GM23338 (cell line): ENCODE measurements around the gene OGA. TPM values are rescaled to one million over a fixed set of nuclear protein-coding genes. Genes with fewer than 3 reads are reported as not detected.

Source experiments
- ATAC-seq: fragments of 200-7000 bp; cut with Tn5 transposase; 3 replicates; pipeline ENCODE4 v1.9.1; 2020
- DNase-seq: peaks from one replicate; pipeline ENCODE4 v3.0.0-alpha.2; 2015; ENCODE audit warnings: low spot score
- H2AFZ ChIP-seq: fragments of 200-600 bp; sonication (generic); 2 replicates; pipeline ENCODE4 v1.8.0; 2016; ENCODE audit warnings: antibody characterized with exemption, mild to moderate bottlenecking, moderate library complexity
- H3F3A ChIP-seq: fragments of 200-600 bp; sonication (generic); replicated peaks from 2 replicates; pipeline ENCODE4 v1.8.0; 2017; ENCODE audit warnings: antibody characterized with exemption, mixed run types, low read depth
- H3K27ac ChIP-seq: fragments of 200-600 bp; sonication (generic); 2 replicates; pipeline ENCODE4 v1.6.1; 2016; ENCODE audit warnings: low read depth
- H3K27me3 ChIP-seq: fragments of 200-600 bp; sonication (generic); 2 replicates; pipeline ENCODE4 v1.8.0; 2016; ENCODE audit warnings: mild to moderate bottlenecking, mixed run types, moderate library complexity; ENCODE audit not compliant: insufficient read depth
- H3K36me3 ChIP-seq: fragments of 200-600 bp; sonication (generic); 2 replicates; pipeline ENCODE4 v1.8.0; 2016; ENCODE audit warnings: mild to moderate bottlenecking; ENCODE audit not compliant: insufficient read depth
- H3K4me1 ChIP-seq: fragments of 200-600 bp; sonication (generic); 2 replicates; pipeline ENCODE4 v1.8.0; 2016; ENCODE audit warnings: mild to moderate bottlenecking, moderate library complexity; ENCODE audit not compliant: insufficient read depth
- H3K4me2 ChIP-seq: fragments of 200-600 bp; sonication (generic); 2 replicates; pipeline ENCODE4 v1.7.1; 2017; ENCODE audit warnings: mixed run types
- H3K4me3 ChIP-seq: fragments of 200-600 bp; sonication (generic); 2 replicates; pipeline ENCODE4 v1.6.1; 2016; ENCODE audit warnings: mixed run types
- H3K79me2 ChIP-seq: fragments of 200-600 bp; sonication (generic); replicated peaks from 2 replicates; pipeline ENCODE4 v1.8.0; 2017; ENCODE audit warnings: mild to moderate bottlenecking; ENCODE audit not compliant: insufficient read depth
- H3K9me2 ChIP-seq: fragments of 200-600 bp; sonication (generic); 2 replicates; pipeline ENCODE4 v1.8.0; 2017; ENCODE audit not compliant: insufficient read depth
- H4K20me1 ChIP-seq: fragments of 200-600 bp; sonication (generic); replicated peaks from 2 replicates; pipeline ENCODE4 v1.8.0; 2017; ENCODE audit warnings: mild to moderate bottlenecking; ENCODE audit not compliant: insufficient read depth
- H3K27ac Mint-ChIP-seq: 2 replicates; pipeline ENCODE4 v1.8.0; 2020; ENCODE audit warnings: inconsistent platforms, mild to moderate bottlenecking, moderate library complexity, mixed read lengths
- H3K27me3 Mint-ChIP-seq: 3 replicates; pipeline ENCODE4 v1.8.0; 2022; ENCODE audit warnings: low read depth, mild to moderate bottlenecking, moderate library complexity, mixed read lengths, inconsistent platforms; ENCODE audit not compliant: insufficient read depth, poor library complexity
- H3K36me3 Mint-ChIP-seq: 3 replicates; pipeline ENCODE4 v1.8.0; 2021; ENCODE audit warnings: low read depth, mild to moderate bottlenecking, inconsistent platforms, moderate library complexity, mixed read lengths
- H3K4me1 Mint-ChIP-seq: 3 replicates; pipeline ENCODE4 v1.8.0; 2020; ENCODE audit warnings: mild to moderate bottlenecking, inconsistent platforms, mixed read lengths
- H3K4me3 Mint-ChIP-seq: 3 replicates; pipeline ENCODE4 v1.8.0; 2021; ENCODE audit warnings: moderate library complexity, mild to moderate bottlenecking, inconsistent platforms, mixed read lengths
- H3K9me3 Mint-ChIP-seq: 3 replicates; pipeline ENCODE4 v1.8.0; 2020; ENCODE audit warnings: moderate library complexity, mild to moderate bottlenecking, inconsistent platforms, mixed read lengths
- CTCF ChIP-seq, 2 experiments: fragments of 200-600 bp in 1 of 2; sonication (generic) in 1 of 2; conservative IDR thresholded peaks; 2 replicates each; pipeline versions ENCODE4 v1.5.1 to v1.6.1; 2016 to 2017; ENCODE audit warnings: antibody characterized with exemption in 2 of 2, low read depth in 2 of 2, mild to moderate bottlenecking in 2 of 2, moderate library complexity in 1 of 2
- JUNB ChIP-seq: IDR thresholded peaks from one replicate; pipeline ENCODE4 v1.6.1; 2016; ENCODE audit warnings: antibody characterized with exemption; ENCODE audit not compliant: unreplicated experiment
- NANOG ChIP-seq: IDR thresholded peaks from 2 replicates; pipeline ENCODE4 v1.6.1; 2016; ENCODE audit warnings: antibody characterized with exemption, borderline replicate concordance
- POLR2AphosphoS5 ChIP-seq: IDR thresholded peaks from 2 replicates; pipeline ENCODE4 v1.6.1; 2016; ENCODE audit warnings: antibody characterized with exemption, low read depth
- STAT1 ChIP-seq: IDR thresholded peaks from one replicate; pipeline ENCODE4 v1.6.1; 2016; ENCODE audit warnings: antibody characterized with exemption; ENCODE audit not compliant: unreplicated experiment
- ZNF462 ChIP-seq: fragments of 250-450 bp; sonication (Bioruptor Pico); IDR thresholded peaks from 2 replicates; pipeline ENCODE4 v1.5.0; 2020; ENCODE audit warnings: mild to moderate bottlenecking, moderate library complexity
- polyA plus RNA-seq: library from polyadenylated mRNA; unstranded; fragments of >200 nt; fragmentation: Nextera tagmentation; extraction: Ambion mirVana; gene quantifications from 2 replicates; pipeline ENCODE4 v1.2.1, GENCODE V29; 2016
- total RNA-seq: library from RNA; depleted of rRNA; stranded (reverse); fragments of >200 nt; shearing (Covaris generic); gene quantifications from 2 replicates; pipeline ENCODE4 v1.2.3, GENCODE V29; 2014

OGA gene
- total and polyA plus RNA-seq, 2 experiments from 2014 or later: 68.4 to 131 TPM

GRCh38 chr10:101784558-101784957 is 33.7 kb downstream of the OGA start:
- Mint-ChIP-seq H3K4me3 (peak overlapping the region; percentile 100), H3K4me1 (peaks cover 32% of the 10 kb centered on the region), H3K27me3 (peaks cover 10% of the 10 kb centered on the region), H3K36me3 (peaks cover 39% of the 10 kb centered on the region), H3K9me3 (no peaks in the 10 kb centered on the region; the same call in 2 of the 3 replicates), H3K27ac (no peak overlapping the region)
- H3K4me3 ChIP-seq: peak overlapping the region; percentile 86
- ATAC-seq (no peak), DNase-seq (no peak)
- TF ChIP-seq NANOG (no peak), POLR2AphosphoS5 (no peak), STAT1 (no peak), JUNB (no peak)
- peaks cover 36% of the 10 kb centered on the region for H3K4me1 ChIP-seq
- peak overlapping the region; percentile 78; the same call in 1 of the 2 replicates for H3K4me2 ChIP-seq
- peaks cover 22% of the 10 kb centered on the region for H3K36me3 ChIP-seq
- 0 out of 2 replicates have a peak, but pooled peaks cover 5% of the 10 kb centered on the region for H3K27me3 ChIP-seq
- peak overlapping the region; percentile 89 for H3K27ac ChIP-seq
- H3F3A ChIP-seq: peaks cover 32% of the 10 kb centered on the region
- H3K9me2 ChIP-seq: no peaks in the 10 kb centered on the region
- no peak overlapping the region for H2AFZ ChIP-seq
- 0 out of 2 replicates have a peak, but pooled peaks cover 11% of the 10 kb centered on the region for H4K20me1 ChIP-seq
- peaks cover 11% of the 10 kb centered on the region for H3K79me2 ChIP-seq

- H3K27ac Mint-ChIP-seq: peak overlapping the region; percentile 98
- no peaks in the 10 kb centered on the region; the same call in 2 of the 3 replicates for H3K9me3 Mint-ChIP-seq
- Histone ChIP-seq H3F3A (peaks cover 34% of the 10 kb centered on the region), H3K79me2 (peaks cover 11% of the 10 kb centered on the region; the same call in 1 of the 2 replicates), H3K27me3 (0 out of 2 replicates have a peak, but pooled peaks cover 6% of the 10 kb centered on the region), H3K4me2 (peak overlapping the region; percentile 78), H2AFZ (no peak overlapping the region), H3K9me2 (no peaks in the 10 kb centered on the region), H3K4me1 (peaks cover 37% of the 10 kb centered on the region), H3K4me3 (peak overlapping the region; percentile 86), H4K20me1 (0 out of 2 replicates have a peak, but pooled peaks cover 8% of the 10 kb centered on the region), H3K27ac (peak overlapping the region; percentile 89), H3K36me3 (peaks cover 14% of the 10 kb centered on the region)
- ATAC-seq (peak; percentile 1; the same call in 1 of the 3 replicates), DNase-seq (peak; percentile 50)
- TF ChIP-seq CTCF (conservative IDR thresholded peaks at IDR 0.05; ENCODE audit: low read depth in 2 of 2) (no peak), ZNF462 (CRISPR knock-in tag) (no peak), NANOG (no peak)
- H3K36me3 Mint-ChIP-seq: peaks cover 32% of the 10 kb centered on the region
- H3K4me3 Mint-ChIP-seq: peak overlapping the region; percentile 100
- H3K4me1 Mint-ChIP-seq: peaks cover 35% of the 10 kb centered on the region
- H3K27me3 Mint-ChIP-seq: peaks cover 15% of the 10 kb centered on the region
These were observed 34.5 kb downstream of the OGA start for GRCh38 chr10:101783736-101784118.
